HG03442 (cell line): ENCODE data around the gene CDKL1.
"Not testable (repeated sequence)": the region's sequence is repeated elsewhere in the genome, so short reads cannot be mapped to it uniquely, and the experiment has no call there.

Experiments
- ATAC-seq: cut with Tn5 transposase; IDR thresholded peaks from one replicate; pipeline ENCODE4 v1.9.1; 2021; ENCODE audit warnings: mild to moderate bottlenecking, moderate library complexity; ENCODE audit not compliant: unreplicated experiment

The CDKL1 gene

GRCh38 chr14:50359631-50360030 is 37.0 kb downstream of the CDKL1 start:
- no peak for ATAC-seq

DNA sequence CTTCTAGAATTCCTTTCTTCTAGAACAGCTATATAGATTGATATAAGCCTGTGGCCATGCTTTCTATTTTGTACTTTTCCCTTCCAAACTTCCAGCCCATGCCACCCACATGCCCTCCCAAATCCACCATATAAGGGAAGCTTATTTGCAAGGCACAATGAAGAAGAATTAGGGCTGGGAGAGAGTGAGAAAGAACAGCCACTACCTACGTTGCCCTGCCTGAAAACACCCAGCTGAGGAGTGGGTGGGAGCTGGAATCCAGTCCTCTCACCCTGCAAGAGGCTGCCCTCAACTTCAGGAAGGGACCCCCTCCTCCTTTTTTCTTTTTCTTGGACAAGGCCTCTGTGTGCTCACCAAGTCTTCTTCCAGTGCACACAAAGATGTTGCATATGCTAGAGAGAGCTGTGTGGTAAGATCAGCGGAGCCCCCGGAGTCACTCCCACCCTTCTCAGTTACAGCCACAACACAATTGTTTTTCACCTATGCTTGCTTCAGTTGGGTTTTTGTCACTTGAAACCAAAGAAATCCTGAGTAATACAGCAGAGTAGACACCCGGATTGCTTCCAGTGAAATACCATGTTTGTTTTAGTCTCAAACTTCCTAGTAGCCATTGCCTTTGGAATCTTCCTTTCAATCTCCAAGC is 38.8 kb downstream of the CDKL1 start:
- no peak for ATAC-seq

- ATAC-seq = no peak
These were observed 39.6 kb downstream of the CDKL1 start for GRCh38 chr14:50357124-50357523.

GRCh38 chr14:50356283-50356682 is 40.4 kb downstream of the CDKL1 start:
- ATAC-seq = not testable (repeated sequence)

- ATAC-seq = no peak
These were observed 41.0 kb downstream of the CDKL1 start for GRCh38 chr14:50355692-50356091.

DNA sequence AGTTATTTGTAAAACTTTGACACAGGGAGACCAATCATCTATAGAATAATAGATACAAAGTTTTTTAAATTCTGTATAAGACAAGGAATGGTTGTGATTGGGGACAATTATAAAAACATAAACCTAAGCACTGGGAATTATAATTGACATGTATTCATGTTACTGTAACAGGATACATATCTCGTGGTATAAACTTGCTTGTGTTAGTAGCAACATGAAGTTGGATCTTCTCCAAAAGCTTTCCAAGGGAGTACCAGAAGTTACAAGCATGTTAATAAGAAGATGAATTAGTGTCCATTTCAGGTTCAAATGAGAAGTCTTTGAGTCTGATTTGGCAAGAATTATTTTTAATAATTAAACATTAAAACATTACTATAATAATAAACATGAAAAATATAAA is 42.2 kb downstream of the CDKL1 start:
- no peak for ATAC-seq

GRCh38 chr14:50353126-50353525 is 43.6 kb downstream of the CDKL1 start:
- ATAC-seq = no peak

- no peak for ATAC-seq
These were observed 44.1 kb downstream of the CDKL1 start for GRCh38 chr14:50352584-50352983.

DNA sequence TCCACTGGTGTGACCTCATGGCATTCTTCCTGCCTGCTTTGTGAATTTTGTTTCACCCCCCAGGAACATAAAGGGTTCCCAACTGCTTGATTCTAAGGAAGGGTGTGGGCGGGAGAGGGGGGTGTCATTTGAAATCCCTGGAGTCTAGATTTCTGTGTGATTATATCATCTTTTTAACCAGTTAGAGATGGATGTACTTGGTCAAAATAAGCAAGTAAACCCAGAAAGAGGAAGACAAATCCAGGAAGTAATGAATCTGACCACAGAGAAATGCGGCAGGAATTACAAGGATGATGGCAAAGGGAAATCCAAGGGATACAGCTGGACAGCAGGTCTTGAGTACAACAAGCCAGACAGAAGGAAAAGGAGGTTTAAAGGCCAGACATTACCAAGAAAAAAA is 45.7 kb downstream of the CDKL1 start:
- no peak for ATAC-seq

GRCh38 chr14:50348933-50349332 is 47.7 kb downstream of the CDKL1 start:
- ATAC-seq = no peak

GRCh38 chr14:50347521-50347920 is 49.2 kb downstream of the CDKL1 start:
- ATAC-seq = no peak

- ATAC-seq = no peak
These were observed 50.7 kb downstream of the CDKL1 start for GRCh38 chr14:50345846-50346422.

- ATAC-seq = no peak
These were observed 51.7 kb downstream of the CDKL1 start for GRCh38 chr14:50344876-50345563.

GRCh38 chr14:50344116-50344775 is 52.4 kb downstream of the CDKL1 start:
- ATAC-seq = peak; percentile 91

- ATAC-seq = no peak
These were observed 53.2 kb downstream of the CDKL1 start for GRCh38 chr14:50343434-50343833.

GRCh38 chr14:50342221-50343078 is 54.2 kb downstream of the CDKL1 start:
- ATAC-seq = peak; percentile 48

DNA sequence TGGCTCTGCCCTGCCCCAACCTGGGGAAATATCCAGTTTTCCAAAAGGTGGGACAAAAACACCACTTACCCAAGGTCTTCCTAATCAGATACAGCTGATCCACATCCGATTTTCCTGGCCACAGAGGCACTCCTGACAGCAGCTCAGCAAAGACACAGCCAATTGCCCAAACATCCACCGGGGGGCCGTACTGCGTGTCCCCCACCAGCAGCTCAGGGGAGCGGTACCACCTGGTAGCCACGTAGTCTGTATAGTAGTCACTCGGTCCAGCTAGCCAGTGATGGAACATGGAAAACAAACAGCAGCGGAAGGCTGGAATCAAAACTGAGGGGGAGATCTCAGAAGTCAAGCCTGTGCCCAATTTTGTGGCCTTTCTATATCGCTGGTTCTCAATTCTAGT is 55.7 kb downstream of the CDKL1 start:
- ATAC-seq = no peak

GRCh38 chr14:50340045-50340444 is 56.6 kb downstream of the CDKL1 start:
- no peak for ATAC-seq

DNA sequence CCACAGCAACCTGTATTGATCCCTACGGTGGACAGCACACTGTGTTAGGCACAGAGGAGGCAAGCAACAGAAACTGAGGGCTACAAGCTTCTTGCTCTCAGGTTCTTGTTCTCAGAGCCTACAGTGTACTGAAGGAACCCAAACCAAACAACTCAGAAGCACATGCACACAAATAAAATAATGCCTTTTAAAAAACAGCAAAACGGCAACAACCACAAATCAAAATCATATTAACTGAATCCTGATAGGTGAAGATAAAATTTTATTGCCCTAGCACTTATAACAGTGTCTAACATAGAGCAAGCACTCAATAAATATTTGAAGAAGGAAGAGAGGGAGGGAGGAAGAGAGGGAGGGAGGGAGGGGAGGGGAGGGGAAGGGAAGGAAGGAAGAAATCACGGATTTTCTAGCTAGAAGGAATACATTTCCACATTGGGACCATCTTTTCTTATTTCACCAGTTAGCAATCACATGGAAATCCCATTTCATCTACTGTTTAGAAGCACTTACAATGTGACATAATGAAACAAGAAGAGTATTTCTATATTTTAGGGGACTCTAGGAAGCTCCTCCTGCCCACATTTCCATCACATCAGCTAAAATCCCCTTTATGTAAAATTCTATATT is 57.4 kb downstream of the CDKL1 start:
- no peak for ATAC-seq

DNA sequence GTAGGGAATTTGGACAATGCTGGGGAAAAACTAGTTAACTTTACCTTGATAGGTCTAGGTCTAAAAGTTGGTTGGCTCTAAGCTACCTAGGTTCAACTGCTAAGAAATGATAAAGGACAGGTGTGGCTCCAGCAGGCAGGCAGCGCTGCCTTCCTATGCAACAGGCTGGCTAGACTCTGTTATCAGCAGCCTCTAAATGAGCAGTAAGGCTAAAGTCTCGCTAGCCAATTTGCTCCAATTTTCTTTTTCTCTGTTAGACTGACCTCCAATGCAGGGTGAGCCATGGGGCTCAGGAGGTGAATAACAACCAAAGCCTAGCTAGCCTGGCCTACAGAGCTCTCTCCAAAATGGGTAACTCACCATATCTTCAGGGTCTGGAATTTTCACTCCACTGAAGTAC is 58.1 kb downstream of the CDKL1 start:
- ATAC-seq = no peak
